ENCODE results near the gene ASZ1.

Gene ASZ1

GRCh38 chr7:117401293-117402002, 25.8 kb downstream of the ASZ1 start:
- TF ChIP-seq POLR2A (IDR thresholded peaks at IDR 0.05; ENCODE audit: low read depth, low read length) (no peak), TAF1 (IDR thresholded peaks at IDR 0.05; ENCODE audit: borderline replicate concordance, low read depth, low read length) (no peak), POLR2AphosphoS5 (IDR thresholded peaks at IDR 0.05; ENCODE audit: low read depth, low read length) (no peak)
- DNase-seq (ENCODE audit: insufficient read length) (no peak), FAIRE-seq (no peak)

DNA sequence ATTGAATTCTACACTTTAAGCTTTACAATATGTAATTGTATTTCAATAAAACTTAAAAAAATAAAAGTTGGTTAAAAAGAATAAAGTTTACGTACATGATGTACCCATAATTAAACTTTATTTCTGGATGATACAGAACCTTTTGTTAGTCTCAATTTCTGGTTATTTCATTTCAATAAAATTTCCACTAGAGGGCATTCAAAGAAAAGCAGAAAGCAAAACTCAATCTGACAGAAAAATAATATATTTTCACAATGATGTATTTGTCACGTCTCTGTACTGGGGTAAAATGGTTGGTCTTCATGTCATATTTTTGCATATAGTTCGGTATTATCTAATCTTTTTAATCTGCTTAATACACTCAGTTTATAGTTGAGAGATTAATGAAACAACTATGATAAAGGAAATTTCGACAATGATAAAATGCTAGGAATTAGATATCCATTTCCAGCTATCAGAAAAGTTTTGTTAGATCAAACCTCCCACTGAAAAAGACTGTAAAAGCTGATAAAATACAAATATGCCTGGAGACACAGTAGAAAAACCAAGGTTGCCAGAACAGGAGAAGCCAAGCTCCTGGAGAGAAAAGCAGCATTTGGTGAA, 27.4 kb downstream of the ASZ1 start:
- FAIRE-seq (no peak), DNase-seq (ENCODE audit: insufficient read length) (no peak)
- TF ChIP-seq POLR2A (IDR thresholded peaks at IDR 0.05; ENCODE audit: low read depth, low read length) (no peak), TAF1 (IDR thresholded peaks at IDR 0.05; ENCODE audit: borderline replicate concordance, low read depth, low read length) (no peak)

- DNase-seq (ENCODE audit: insufficient read length) (no peak), FAIRE-seq (no peak)
- no peak for TF ChIP-seq TAF1 (IDR thresholded peaks at IDR 0.05; ENCODE audit: borderline replicate concordance, low read depth, low read length)
- TF ChIP-seq POLR2A (IDR thresholded peaks at IDR 0.05; ENCODE audit: low read depth, low read length): no peak
- TF ChIP-seq POLR2AphosphoS5 (IDR thresholded peaks at IDR 0.05; ENCODE audit: low read depth, low read length): no peak
Measured at GRCh38 chr7:117395743-117396142, 31.6 kb downstream of the ASZ1 start.

DNA sequence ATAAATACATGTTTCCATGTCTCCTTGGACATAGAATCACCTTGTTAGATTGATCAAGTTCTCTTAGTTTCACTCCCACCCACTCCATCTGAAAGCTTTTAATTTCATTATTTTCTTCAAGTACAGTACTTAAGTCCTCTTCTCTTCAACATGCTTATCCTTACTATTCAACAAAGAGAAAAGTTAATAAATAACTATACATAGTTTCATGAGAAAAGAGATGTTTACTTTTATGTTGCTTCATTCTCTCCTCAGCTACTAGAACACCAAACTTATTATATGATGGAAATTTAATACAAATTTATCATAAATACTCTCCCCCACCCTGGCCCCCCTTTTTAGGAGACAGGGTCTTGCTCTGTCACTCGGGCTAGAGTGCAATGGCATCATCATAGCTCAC, 33.5 kb downstream of the ASZ1 start:
- TF ChIP-seq POLR2A (IDR thresholded peaks at IDR 0.05; ENCODE audit: low read depth, low read length) (no peak), TAF1 (IDR thresholded peaks at IDR 0.05; ENCODE audit: borderline replicate concordance, low read depth, low read length) (no peak), POLR2AphosphoS5 (IDR thresholded peaks at IDR 0.05; ENCODE audit: low read depth, low read length) (no peak)
- DNase-seq (ENCODE audit: insufficient read length): no peak
- no peak for FAIRE-seq

GRCh38 chr7:117389871-117390270, 37.4 kb downstream of the ASZ1 start:
- FAIRE-seq: no peak
- DNase-seq (ENCODE audit: insufficient read length): no peak
- TF ChIP-seq POLR2A (IDR thresholded peaks at IDR 0.05; ENCODE audit: low read depth, low read length) (no peak), TAF1 (IDR thresholded peaks at IDR 0.05; ENCODE audit: borderline replicate concordance, low read depth, low read length) (no peak), POLR2AphosphoS5 (IDR thresholded peaks at IDR 0.05; ENCODE audit: low read depth, low read length) (no peak)

DNA sequence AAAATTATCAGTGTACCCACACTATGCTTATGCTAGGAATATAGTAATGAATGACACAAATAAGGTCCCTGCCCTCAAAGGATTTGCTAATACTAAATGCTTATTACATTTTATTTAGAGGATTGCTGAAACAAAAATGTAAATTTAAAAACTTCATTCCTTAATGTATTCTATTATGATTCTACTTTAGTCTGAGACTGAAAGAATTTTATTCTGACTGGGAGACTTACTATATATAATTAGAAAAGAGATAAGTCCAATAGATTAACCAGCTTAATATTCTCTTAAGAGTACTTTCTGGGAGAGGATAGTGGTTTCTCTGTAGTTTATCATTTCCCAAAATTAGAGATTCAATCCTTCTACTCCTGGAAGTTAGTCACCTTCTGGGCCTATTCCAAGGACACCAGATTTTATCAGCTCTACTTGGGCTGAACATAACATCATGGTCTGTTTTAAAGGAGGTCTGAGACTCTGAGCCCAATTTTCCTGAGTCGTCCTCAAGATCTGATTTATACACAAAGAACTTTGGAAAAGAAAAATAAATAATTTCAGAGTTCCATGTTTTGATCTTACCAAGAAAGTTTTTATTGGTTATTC, 41.1 kb downstream of the ASZ1 start:
- TF ChIP-seq POLR2A (IDR thresholded peaks at IDR 0.05; ENCODE audit: low read depth, low read length) (no peak), POLR2AphosphoS5 (IDR thresholded peaks at IDR 0.05; ENCODE audit: low read depth, low read length) (no peak), TAF1 (IDR thresholded peaks at IDR 0.05; ENCODE audit: borderline replicate concordance, low read depth, low read length) (no peak)
- DNase-seq (ENCODE audit: insufficient read length) (no peak), FAIRE-seq (no peak)

GRCh38 chr7:117385363-117386109, 41.8 kb downstream of the ASZ1 start:
- DNase-seq (ENCODE audit: insufficient read length): no peak
- peak; percentile 40 for FAIRE-seq

DNA sequence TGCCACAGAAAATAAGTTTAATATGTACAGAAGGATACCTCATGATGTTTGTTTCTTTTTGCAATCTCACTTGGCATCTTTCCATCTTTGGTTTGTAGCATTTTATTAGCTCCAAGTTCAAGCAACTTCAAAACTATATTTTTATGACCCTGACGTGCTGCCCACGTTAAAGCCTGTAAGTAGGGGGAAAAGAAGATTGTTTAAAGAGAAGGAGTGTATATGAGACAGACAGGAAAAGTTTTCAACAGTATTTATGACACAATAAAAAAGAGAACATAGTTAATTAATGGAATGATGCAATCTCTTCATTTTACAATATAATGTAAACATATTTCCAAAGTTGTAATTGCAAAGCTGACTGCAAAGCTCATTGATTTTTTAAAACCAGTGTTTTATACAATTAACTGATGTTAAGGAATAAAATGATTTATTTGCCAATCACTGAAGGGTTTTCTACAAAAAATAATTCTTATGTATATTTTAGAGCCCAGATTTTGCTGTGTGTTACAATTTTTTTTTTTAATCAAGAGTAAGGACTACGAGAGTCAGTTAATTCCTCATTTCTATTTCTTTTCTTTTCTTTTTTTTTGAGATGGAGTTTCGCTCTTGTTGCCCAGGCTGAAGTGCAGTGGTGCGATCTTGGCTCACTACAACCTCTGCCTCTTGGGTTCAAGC, 42.5 kb downstream of the ASZ1 start:
- peak; percentile 53 for FAIRE-seq
- TF ChIP-seq POLR2AphosphoS5 (IDR thresholded peaks at IDR 0.05; ENCODE audit: low read depth, low read length) (no peak), POLR2A (IDR thresholded peaks at IDR 0.05; ENCODE audit: low read depth, low read length) (no peak), TAF1 (IDR thresholded peaks at IDR 0.05; ENCODE audit: borderline replicate concordance, low read depth, low read length) (no peak)
- DNase-seq (ENCODE audit: insufficient read length): no peak

More at GRCh38 chr7:117385363-117386109, 41.8 kb downstream of the ASZ1 start:
- no peak for TF ChIP-seq TAF1 (IDR thresholded peaks at IDR 0.05; ENCODE audit: borderline replicate concordance, low read depth, low read length)

DNA sequence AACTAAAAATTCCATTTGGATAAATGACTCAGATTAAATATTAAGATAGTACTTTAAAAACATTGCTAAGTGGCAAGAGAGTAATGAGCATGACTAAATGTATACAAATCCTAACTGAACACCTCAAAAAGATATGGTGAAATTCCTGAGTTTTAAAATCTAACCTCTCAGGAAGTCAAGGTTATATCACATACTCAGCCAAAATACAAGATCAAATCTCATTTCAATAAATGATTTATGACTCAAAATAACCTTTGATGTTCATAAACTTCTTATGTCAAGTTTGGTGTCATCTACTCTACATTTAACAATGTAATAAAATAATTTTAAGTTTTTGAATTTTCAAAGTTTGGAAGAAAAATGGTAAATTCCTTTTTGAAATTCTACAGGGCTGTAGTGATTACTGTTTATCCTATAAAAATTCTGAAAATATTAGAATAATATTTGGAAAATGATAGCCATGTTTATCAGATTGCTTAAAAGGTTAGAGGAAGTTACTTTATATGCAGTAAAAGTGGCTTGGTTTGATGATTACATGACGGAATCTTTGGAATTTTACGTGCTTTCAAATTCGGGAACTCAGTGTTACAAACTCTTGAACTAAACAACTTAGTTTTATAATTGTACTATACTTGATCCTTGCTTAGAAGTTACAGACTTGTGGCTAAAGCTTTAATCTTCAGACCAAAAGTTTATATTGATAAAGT, 43.7 kb downstream of the ASZ1 start:
- DNase-seq (ENCODE audit: insufficient read length) (no peak), FAIRE-seq (no peak)
- TF ChIP-seq POLR2AphosphoS5 (IDR thresholded peaks at IDR 0.05; ENCODE audit: low read depth, low read length): no peak
- TF ChIP-seq TAF1 (IDR thresholded peaks at IDR 0.05; ENCODE audit: borderline replicate concordance, low read depth, low read length): no peak
- no peak for TF ChIP-seq POLR2A (IDR thresholded peaks at IDR 0.05; ENCODE audit: low read depth, low read length)

DNA sequence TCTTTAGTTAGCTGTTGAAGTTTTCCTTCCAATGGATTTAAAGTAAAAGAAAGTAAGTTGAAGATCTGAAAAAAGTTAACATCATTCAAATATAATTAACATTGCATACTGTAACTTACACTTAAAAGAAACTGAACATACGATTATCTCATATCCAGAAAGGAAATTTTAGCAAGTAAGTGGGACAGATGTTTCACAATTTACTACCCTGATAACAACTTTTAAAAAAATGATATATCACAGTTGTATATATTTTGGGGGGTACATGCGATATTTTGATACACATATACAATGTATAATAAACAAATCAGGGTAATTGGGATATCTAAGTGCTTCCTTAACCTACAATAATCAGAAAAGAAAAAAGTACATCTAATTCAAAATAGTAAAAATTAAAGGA, 44.2 kb downstream of the ASZ1 start:
- DNase-seq (ENCODE audit: insufficient read length): no peak
- no peak for FAIRE-seq
- TF ChIP-seq POLR2AphosphoS5 (IDR thresholded peaks at IDR 0.05; ENCODE audit: low read depth, low read length) (no peak), POLR2A (IDR thresholded peaks at IDR 0.05; ENCODE audit: low read depth, low read length) (no peak), TAF1 (IDR thresholded peaks at IDR 0.05; ENCODE audit: borderline replicate concordance, low read depth, low read length) (no peak)

GRCh38 chr7:117381362-117381761, 45.9 kb downstream of the ASZ1 start:
- TF ChIP-seq TAF1 (IDR thresholded peaks at IDR 0.05; ENCODE audit: borderline replicate concordance, low read depth, low read length) (no peak), POLR2A (IDR thresholded peaks at IDR 0.05; ENCODE audit: low read depth, low read length) (no peak), POLR2AphosphoS5 (IDR thresholded peaks at IDR 0.05; ENCODE audit: low read depth, low read length) (no peak)
- DNase-seq (ENCODE audit: insufficient read length) (no peak), FAIRE-seq (no peak)
